H9 (cell line): Measurements from ENCODE around the gene MYL9. TPM values are rescaled to one million over a fixed set of nuclear protein-coding genes. Genes with fewer than 3 reads are reported as not detected.

Experiments
- DNase-seq: peaks from one replicate; pipeline ENCODE4 v3.0.0-alpha.2; 2017
- H2AFZ ChIP-seq: one replicate; pipeline ENCODE4 v1.6.1; 2013; ENCODE audit warnings: mild to moderate bottlenecking, low read length, control low read depth, moderate library complexity
- H2AK5ac ChIP-seq: 2 replicates; pipeline ENCODE4 v1.6.1; 2013; ENCODE audit warnings: low read length, control low read depth, mixed read lengths; ENCODE audit not compliant: insufficient read length
- H2BK120ac ChIP-seq: one replicate; pipeline ENCODE4 v1.6.1; 2013; ENCODE audit warnings: low read depth, mild to moderate bottlenecking, low read length, control low read depth, inconsistent platforms; ENCODE audit not compliant: poor library complexity, severe bottlenecking
- H2BK12ac ChIP-seq: 2 replicates; pipeline ENCODE4 v1.6.1; 2013; ENCODE audit warnings: low read length, control low read depth, mixed read lengths, low read depth; ENCODE audit not compliant: insufficient read length
- H2BK15ac ChIP-seq: 2 replicates; pipeline ENCODE4 v1.6.1; 2013; ENCODE audit warnings: low read depth, low read length, control low read depth
- H2BK20ac ChIP-seq: one replicate; pipeline ENCODE4 v1.6.1; 2013; ENCODE audit warnings: low read depth, mild to moderate bottlenecking, low read length, control low read depth, inconsistent platforms; ENCODE audit not compliant: poor library complexity, severe bottlenecking
- H2BK5ac ChIP-seq: 2 replicates; pipeline ENCODE4 v1.6.1; 2013; ENCODE audit warnings: low read length, control low read depth, mixed read lengths; ENCODE audit not compliant: insufficient read length
- H3K14ac ChIP-seq: 2 replicates; pipeline ENCODE4 v1.6.1; 2013; ENCODE audit warnings: low read length, control low read depth; ENCODE audit not compliant: insufficient read depth
- H3K18ac ChIP-seq: 2 replicates; pipeline ENCODE4 v1.6.1; 2013; ENCODE audit warnings: low read depth, mild to moderate bottlenecking, mixed read lengths, low read length, control low read depth; ENCODE audit not compliant: insufficient read length
- H3K23ac ChIP-seq: 2 replicates; pipeline ENCODE4 v1.6.1; 2013; ENCODE audit warnings: low read length, control low read depth, mixed read lengths, low read depth; ENCODE audit not compliant: insufficient read length
- H3K23me2 ChIP-seq: 2 replicates; pipeline ENCODE4 v1.6.1; 2013; ENCODE audit warnings: low read depth, mild to moderate bottlenecking, mixed read lengths, low read length, control low read depth; ENCODE audit not compliant: insufficient read length, poor library complexity, severe bottlenecking
- H3K27ac ChIP-seq: 2 replicates; pipeline ENCODE4 v1.5.1; 2013; ENCODE audit warnings: low read length, control low read depth, mixed read lengths, low read depth; ENCODE audit not compliant: insufficient read length
- H3K27me3 ChIP-seq: 2 replicates; pipeline ENCODE4 v1.6.1; 2013; ENCODE audit warnings: low read length, control low read depth, inconsistent platforms; ENCODE audit not compliant: insufficient read depth
- H3K4ac ChIP-seq: 2 replicates; pipeline ENCODE4 v1.6.1; 2013; ENCODE audit warnings: low read depth, mild to moderate bottlenecking, control low read depth, inconsistent platforms, low read length, moderate library complexity
- H3K4me1 ChIP-seq: 2 replicates; pipeline ENCODE4 v1.6.1; 2013; ENCODE audit warnings: low read length, control low read depth, inconsistent platforms; ENCODE audit not compliant: insufficient read depth
- H3K4me2 ChIP-seq: 2 replicates; pipeline ENCODE4 v1.6.1; 2013; ENCODE audit warnings: low read length, control low read depth, mixed read lengths; ENCODE audit not compliant: insufficient read length, insufficient read depth
- H3K56ac ChIP-seq: 2 replicates; pipeline ENCODE4 v1.6.1; 2013; ENCODE audit warnings: low read depth, mild to moderate bottlenecking, mixed read lengths, low read length, control low read depth; ENCODE audit not compliant: insufficient read length
- H3K79me1 ChIP-seq: 2 replicates; pipeline ENCODE4 v1.6.1; 2013; ENCODE audit warnings: low read depth, mild to moderate bottlenecking, moderate library complexity, low read length, control low read depth, inconsistent platforms; ENCODE audit not compliant: insufficient read depth, poor library complexity, severe bottlenecking
- H3K79me2 ChIP-seq: 2 replicates; pipeline ENCODE4 v1.6.1; 2013; ENCODE audit warnings: low read length, control low read depth, inconsistent platforms; ENCODE audit not compliant: insufficient read depth
- H3K9ac ChIP-seq: 2 replicates; pipeline ENCODE4 v1.6.1; 2013; ENCODE audit warnings: low read length, control low read depth, mixed read lengths; ENCODE audit not compliant: insufficient read length; ENCODE audit errors: extremely low read depth
- H3K9me3 ChIP-seq: one replicate; pipeline ENCODE4 v1.6.1; 2013; ENCODE audit warnings: low read depth, low read length, inconsistent platforms; ENCODE audit not compliant: control insufficient read depth
- H3T11ph ChIP-seq: one replicate; pipeline ENCODE4 v1.6.1; 2013; ENCODE audit warnings: mild to moderate bottlenecking, low read length, control low read depth, inconsistent platforms
- H4K20me1 ChIP-seq: one replicate; pipeline ENCODE4 v1.6.1; 2013; ENCODE audit not compliant: control insufficient read depth, insufficient read length, insufficient read depth
- H4K5ac ChIP-seq: 2 replicates; pipeline ENCODE4 v1.6.1; 2013; ENCODE audit warnings: low read depth, mild to moderate bottlenecking, mixed read lengths, low read length, control low read depth; ENCODE audit not compliant: insufficient read length
- H4K8ac ChIP-seq: replicated peaks from 2 replicates; pipeline ENCODE4 v1.6.1; 2013; ENCODE audit warnings: low read length, control low read depth, mixed read lengths, low read depth; ENCODE audit not compliant: insufficient read length
- H4K91ac ChIP-seq: 2 replicates; pipeline ENCODE4 v1.6.1; 2013; ENCODE audit warnings: low read depth, mild to moderate bottlenecking, moderate library complexity, mixed read lengths, low read length, control low read depth; ENCODE audit not compliant: insufficient read length
- H3K27ac Mint-ChIP-seq, 3 experiments: 2 replicates in 2 of 3; 3 replicates in 1 of 3; pipeline ENCODE4 v1.8.0; 2020 to 2021; ENCODE audit warnings: mixed read lengths in 3 of 3, mild to moderate bottlenecking in 1 of 3, moderate library complexity in 1 of 3
- H3K27me3 Mint-ChIP-seq: 2 replicates; pipeline ENCODE4 v1.8.0; 2021; ENCODE audit warnings: low read depth, mild to moderate bottlenecking, moderate library complexity, mixed read lengths
- H3K36me3 Mint-ChIP-seq, 3 experiments: 2 replicates in 2 of 3; 3 replicates in 1 of 3; pipeline ENCODE4 v1.8.0; 2020 to 2021; ENCODE audit warnings: low read depth in 3 of 3, mixed read lengths in 3 of 3; ENCODE audit not compliant: insufficient read depth in 1 of 3
- H3K4me1 Mint-ChIP-seq, 2 experiments: 2 replicates each; pipeline ENCODE4 v1.8.0; 2020; ENCODE audit warnings: mixed read lengths in 2 of 2
- H3K4me3 Mint-ChIP-seq, 2 experiments: 2 replicates in 1 of 2; 3 replicates in 1 of 2; pipeline ENCODE4 v1.8.0; 2020 to 2021; ENCODE audit warnings: mild to moderate bottlenecking in 2 of 2, mixed read lengths in 2 of 2, moderate library complexity in 1 of 2
- H3K9me3 Mint-ChIP-seq, 2 experiments: 2 replicates in 1 of 2; 3 replicates in 1 of 2; pipeline ENCODE4 v1.8.0; 2020; ENCODE audit warnings: mild to moderate bottlenecking in 2 of 2, mixed read lengths in 2 of 2, moderate library complexity in 1 of 2
- WGBS: extraction: QIAGEN DNeasy Blood & Tissue Kit; methylation state at CpG from one replicate; pipeline ENCODE4 v1.1.7; 2013; ENCODE audit warnings: missing lambda C conversion rate, low lambda C conversion rate, mixed read lengths; ENCODE audit not compliant: insufficient read length; ENCODE audit errors: extremely low coverage; 5-methylcytosine and 5-hydroxymethylcytosine counted together
- total RNA-seq: library from RNA; stranded (reverse); gene quantifications from 2 replicates; pipeline ENCODE4 v1.2.1, GENCODE V29; 2021
- TF ChIP-seq, protein P1 (sequence below): fragments of 200-600 bp; sonication (generic); conservative IDR thresholded peaks from 3 replicates; pipeline ENCODE4 v1.8.0; 2021; ENCODE audit warnings: antibody characterized with exemption, mild to moderate bottlenecking

Gene MYL9
- total RNA-seq, 1 experiment from 2014 or later, result 218 TPM

DNA sequence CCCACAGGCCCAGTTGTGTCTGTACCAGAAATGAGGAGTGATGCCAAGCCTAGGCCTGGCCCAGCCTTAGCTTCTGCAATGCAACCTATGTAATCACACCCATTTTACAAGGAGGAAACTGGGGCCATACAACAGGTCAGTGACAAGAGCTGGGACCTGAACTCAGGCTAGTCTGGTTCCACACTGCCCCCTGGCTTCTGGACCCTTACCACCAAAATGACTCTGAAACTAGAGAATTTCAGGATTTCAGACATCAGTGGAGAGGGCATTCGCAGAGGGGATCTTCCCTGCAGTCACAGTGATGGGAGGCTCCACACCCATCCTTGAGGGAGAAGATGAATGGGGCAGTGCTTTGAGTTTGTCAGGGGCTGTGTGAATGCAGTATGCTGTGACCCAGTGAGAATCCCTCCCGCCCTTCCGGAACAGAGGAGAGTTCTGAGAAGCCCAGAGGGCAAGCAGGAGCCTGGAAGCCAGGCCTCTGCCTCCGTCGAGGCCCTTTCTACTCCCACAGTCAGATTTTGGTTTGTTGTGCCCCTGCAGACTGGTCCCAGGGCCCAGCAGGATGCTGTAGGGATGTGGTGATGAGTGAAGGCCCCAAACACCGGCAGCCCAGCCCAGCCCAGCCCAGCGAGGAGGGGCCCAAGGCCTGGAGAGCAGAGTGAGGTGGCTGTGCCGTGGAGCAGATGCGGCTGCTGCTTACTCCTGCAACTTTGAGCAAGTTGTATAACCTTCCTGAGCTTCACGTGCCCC is 48.1 kb upstream of the MYL9 start:
- Histone ChIP-seq H2BK12ac (no peak overlapping the region), H3K4me2 (no peak overlapping the region), H3K23ac (no peak overlapping the region), H4K8ac (no peak overlapping the region), H2AFZ (no peak overlapping the region), H3K14ac (no peak overlapping the region), H3K4me1 (no peaks in the 10 kb centered on the region), H4K5ac (no peak overlapping the region), H3K79me1 (no peaks in the 10 kb centered on the region), H2BK20ac (no peak overlapping the region), H3K27ac (no peak overlapping the region), H3K9ac (no peak overlapping the region), H4K20me1 (no peaks in the 10 kb centered on the region), H4K91ac (no peak overlapping the region), H3K56ac (no peak overlapping the region), H2BK120ac (no peak overlapping the region), H3K4ac (no peak overlapping the region), H3K18ac (no peak overlapping the region), H3K23me2 (no peaks in the 10 kb centered on the region), H3K27me3 (no peaks in the 10 kb centered on the region), H3K9me3 (no peaks in the 10 kb centered on the region), H3T11ph (no peak overlapping the region), H2AK5ac (no peak overlapping the region), H2BK15ac (no peak overlapping the region), H2BK5ac (no peak overlapping the region), H3K79me2 (no peaks in the 10 kb centered on the region)
- Mint-ChIP-seq H3K27me3 (no peaks in the 10 kb centered on the region), H3K4me3 (no peak overlapping the region), H3K9me3 (no peaks in the 10 kb centered on the region), H3K4me1 (peaks cover 14 to 17% of the 10 kb centered on the region in 2 experiments), H3K27ac (peak overlapping the region in 2 of 3 experiments; percentile 33 to 71; a peak in 2 of 7 replicates), H3K36me3 (peaks cover 6 to 27% (median 25%) of the 10 kb centered on the region in 3 experiments; a peak in 6 of 7 replicates)
- no CpG with 5 or more reads among the region's 10 CpGs for WGBS
- peak; percentile 60 for DNase-seq
- TF ChIP-seq, protein P1, sequence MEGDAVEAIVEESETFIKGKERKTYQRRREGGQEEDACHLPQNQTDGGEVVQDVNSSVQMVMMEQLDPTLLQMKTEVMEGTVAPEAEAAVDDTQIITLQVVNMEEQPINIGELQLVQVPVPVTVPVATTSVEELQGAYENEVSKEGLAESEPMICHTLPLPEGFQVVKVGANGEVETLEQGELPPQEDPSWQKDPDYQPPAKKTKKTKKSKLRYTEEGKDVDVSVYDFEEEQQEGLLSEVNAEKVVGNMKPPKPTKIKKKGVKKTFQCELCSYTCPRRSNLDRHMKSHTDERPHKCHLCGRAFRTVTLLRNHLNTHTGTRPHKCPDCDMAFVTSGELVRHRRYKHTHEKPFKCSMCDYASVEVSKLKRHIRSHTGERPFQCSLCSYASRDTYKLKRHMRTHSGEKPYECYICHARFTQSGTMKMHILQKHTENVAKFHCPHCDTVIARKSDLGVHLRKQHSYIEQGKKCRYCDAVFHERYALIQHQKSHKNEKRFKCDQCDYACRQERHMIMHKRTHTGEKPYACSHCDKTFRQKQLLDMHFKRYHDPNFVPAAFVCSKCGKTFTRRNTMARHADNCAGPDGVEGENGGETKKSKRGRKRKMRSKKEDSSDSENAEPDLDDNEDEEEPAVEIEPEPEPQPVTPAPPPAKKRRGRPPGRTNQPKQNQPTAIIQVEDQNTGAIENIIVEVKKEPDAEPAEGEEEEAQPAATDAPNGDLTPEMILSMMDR, result peak; percentile 65
